Midbrain (tissue), 1 donor: ENCODE data around the gene PI4KA.
"Not testable (repeated sequence)": the region's sequence is repeated elsewhere in the genome, so short reads cannot be mapped to it uniquely, and the experiment has no call there.

Source experiments
- DNase-seq: peaks from one replicate; lab custom pipeline; 2025; lab: John Stamatoyannopoulos, UW

Gene PI4KA

GRCh38 chr22:20847318-20847822 is 11.2 kb downstream of the PI4KA start:
- DNase-seq: no peak

DNA sequence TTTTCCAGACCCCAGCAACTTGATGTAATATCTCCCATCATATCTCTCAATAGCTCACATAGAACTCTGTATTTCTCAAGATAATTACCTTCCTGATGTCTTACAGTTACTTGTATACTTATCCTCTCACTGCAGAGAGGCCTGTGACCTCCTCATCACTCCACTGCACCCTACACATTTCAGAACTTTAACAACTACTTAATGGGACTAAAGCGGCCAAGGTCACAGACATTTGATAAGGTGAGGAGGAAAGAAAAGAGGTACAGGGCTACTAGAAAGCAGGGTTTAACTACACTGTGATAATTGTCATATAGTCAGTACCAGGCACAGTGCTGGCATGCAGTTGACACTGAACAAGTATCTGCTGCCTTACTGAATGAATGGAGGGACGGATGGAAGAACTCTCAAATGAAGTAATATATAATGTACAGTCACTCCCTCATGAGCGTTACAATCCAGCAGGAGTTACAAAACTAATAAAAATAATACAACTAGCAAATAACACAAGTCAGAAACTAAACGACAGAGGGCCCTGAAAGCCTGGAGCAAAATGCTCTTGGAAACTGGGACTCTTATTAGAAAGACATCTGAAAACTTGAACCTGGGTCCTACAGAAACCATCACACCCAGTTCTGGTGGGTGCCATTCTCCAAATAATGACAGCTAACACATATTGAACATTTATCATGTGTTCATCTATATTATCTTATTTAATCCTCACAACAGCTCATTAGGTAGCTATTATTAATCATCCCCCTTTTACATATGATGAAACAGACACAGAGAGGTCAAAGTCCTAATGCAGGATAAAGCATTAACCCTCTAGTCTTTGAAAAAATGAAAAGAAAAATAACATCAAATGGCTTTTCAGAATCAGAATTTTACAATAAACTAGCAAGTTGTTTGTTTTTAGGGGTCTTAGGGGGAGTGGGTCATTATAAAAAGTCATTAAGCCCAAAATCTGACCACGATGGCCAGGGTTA is 14.3 kb downstream of the PI4KA start:
- no peak for DNase-seq

DNA sequence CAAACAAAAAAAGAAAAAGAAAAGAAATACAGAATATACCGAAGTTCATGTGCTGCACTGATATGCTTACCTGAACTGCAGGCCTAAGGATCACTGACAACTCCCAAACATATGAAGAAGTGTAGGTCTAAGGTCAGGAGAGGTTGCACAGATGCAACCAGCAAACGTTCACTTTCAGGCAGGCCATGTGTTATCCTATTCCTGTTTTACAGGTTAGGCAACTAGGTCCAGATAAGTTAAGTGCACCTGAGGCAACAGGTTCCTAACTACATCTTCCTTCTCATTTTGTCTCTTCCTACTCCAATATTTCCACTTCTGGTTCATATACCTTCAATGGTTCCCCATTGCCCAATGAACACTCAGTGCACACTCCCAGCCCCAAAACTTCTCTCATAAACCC is 15.1 kb downstream of the PI4KA start:
- no peak for DNase-seq

DNA sequence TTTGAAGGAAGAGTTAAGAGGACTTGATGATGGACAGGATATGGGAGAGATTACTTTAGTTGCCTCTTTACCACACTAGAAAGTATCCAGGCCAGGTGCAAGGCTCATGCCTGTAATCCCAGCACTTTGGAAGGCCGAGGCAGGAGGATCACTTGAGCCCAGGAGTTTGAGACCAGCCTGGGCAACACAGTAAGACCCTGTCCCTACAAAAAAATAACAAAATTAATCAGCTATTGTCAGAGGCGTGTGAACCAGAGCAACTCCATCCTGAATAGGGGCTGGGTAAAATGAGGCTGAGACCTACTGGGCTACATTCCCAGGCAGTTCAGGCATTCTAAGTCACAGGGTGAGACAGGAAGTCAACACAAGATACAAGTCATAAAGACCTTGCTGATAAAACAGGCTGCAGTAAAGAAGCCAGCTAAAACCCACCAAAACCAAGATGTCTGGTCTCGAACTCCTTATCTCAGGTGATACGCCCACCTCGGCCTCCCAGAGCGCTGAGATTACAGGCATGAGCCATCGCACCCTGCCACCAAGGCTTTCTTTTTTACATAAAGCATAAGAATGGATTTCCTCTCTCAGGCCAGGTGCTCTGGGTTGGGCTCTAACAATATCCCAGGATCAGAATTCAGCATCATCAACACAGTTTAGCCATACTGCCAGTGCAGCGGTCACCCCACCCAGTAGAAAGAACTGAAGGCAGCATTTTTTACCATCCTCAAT is 17.8 kb downstream of the PI4KA start:
- DNase-seq: no peak

- no peak for DNase-seq
These were observed 18.6 kb downstream of the PI4KA start for GRCh38 chr22:20839837-20840645.

GRCh38 chr22:20839354-20839753 is 19.3 kb downstream of the PI4KA start:
- DNase-seq: not testable (repeated sequence)

DNA sequence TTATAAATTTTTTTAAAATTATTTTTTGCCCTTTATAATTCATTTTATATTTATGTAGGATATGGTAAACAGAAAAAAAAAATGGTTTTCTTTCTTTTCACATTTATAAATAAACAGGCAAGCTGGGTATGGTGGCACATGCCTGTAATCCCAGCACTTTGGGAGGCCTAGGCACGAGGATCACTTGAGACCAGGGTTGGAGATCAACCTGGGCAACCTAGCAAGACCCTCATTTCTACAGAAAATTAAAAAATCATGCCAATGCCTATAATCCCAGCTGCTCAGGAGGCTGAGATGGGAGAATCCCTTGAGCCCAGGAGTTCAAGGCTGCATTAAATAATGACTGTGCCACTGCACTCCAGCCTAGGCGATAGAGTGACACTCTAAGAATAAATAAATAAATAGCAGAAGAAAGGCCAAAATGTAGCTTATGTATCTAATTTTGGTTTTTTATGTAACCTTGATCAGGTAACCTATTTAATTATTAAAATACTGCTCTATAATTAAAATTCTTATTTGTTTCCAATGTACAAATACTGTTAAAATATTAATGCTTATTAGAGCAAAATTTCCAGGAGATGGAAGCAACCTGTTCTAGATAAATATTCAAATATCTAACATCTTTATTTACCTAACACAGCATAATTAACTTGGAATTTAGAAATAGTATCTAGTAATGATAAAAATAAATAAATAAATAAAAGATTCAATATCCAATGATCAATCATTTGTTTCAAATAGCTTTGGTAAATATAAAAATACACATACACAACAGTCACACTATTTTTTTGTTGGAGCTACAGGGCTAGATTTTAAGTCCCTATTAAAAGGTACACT is 21.4 kb downstream of the PI4KA start:
- DNase-seq: no peak

DNA sequence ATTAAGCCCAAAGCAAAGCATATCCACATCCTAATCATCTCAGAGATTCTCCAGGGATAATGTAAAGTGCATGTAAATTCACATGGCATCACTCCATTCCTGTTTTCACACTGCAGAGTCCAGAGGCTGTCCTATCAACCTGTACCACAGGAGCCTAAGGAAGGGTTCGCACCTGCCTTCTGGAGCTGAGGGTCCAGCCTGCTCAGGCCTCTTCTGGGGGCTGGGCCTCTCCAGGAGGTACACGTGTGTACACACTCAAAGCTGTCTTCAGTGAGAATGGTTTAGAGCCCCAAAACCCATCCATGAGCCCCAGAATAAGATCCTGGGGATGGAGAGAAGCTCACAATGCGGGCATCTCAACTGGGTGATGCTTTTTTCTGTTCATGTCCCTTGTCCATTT is 23.9 kb downstream of the PI4KA start:
- DNase-seq: no peak

DNA sequence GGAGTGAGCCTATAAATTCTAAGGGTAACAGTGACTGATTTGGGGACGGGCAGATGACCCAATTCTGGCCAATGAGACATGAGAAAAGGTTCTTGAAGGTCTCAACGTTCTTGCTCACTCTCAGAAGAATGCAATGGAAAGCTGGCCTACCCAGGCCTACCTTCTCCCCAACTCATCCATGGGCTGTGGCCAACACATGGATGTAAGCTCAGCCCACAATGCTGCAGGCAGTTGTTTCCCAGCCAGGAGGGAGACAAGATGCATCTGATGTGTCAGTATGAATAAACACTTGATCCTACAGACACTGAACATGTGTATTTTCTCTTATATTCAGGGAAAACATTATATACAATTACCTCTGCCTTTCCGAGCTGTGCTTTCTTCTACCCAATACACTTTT is 24.4 kb downstream of the PI4KA start:
- no peak for DNase-seq

GRCh38 chr22:20833225-20833665 is 25.4 kb downstream of the PI4KA start:
- DNase-seq: no peak

DNA sequence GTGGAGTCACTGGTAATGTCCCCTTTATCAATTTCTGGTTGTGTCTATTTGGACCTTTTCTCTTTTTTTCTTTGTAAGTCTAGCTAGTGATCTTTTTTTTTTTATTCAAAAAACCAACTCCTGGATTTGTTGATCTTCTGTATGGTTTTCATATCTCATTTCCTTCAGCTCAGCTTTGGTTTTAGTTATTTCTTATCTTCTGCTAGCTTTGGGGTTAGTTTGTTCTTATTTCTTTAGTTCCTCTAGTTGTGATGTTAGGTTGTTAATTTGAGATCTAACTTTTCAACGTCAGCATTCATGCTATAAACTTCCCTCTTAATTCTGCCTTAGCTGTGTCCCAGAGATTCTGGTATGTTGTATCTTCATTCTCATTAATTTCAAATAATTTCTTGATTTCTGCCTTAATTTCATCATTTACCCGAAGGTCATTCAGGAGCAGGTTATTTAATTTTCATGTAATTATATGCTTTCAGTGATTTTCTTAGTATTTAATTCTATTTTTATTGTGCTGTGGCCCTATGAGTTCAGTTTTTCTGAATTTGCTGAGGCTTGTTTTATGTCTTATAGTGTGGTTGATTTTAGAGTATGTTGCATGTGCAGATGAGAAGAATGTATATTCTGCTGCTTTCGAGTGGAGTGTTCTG is 29.0 kb downstream of the PI4KA start:
- no peak for DNase-seq

- DNase-seq: not testable (repeated sequence)
These were observed 32.0 kb downstream of the PI4KA start for GRCh38 chr22:20826373-20827152.

GRCh38 chr22:20825624-20826023 is 33.0 kb downstream of the PI4KA start:
- no peak for DNase-seq

DNA sequence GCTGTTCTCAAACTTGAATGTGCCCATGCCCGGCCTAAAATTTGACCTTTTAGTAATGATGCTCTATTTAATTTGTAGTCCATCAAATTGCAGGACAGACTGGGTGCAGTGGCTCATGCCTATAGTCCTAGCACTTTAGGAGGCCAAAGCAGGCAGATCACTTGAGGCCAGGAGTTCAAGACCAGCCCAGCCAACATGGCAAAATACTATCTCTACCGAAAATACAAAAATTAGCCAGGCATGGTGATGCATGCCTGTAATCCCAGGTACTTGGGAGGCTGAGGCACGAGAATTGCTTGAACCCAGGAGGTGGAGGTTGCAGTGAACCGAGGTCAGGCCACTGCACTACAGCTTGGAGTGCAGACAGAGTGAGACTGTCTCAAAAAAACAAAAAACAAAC is 33.4 kb downstream of the PI4KA start:
- not testable (repeated sequence) for DNase-seq

DNA sequence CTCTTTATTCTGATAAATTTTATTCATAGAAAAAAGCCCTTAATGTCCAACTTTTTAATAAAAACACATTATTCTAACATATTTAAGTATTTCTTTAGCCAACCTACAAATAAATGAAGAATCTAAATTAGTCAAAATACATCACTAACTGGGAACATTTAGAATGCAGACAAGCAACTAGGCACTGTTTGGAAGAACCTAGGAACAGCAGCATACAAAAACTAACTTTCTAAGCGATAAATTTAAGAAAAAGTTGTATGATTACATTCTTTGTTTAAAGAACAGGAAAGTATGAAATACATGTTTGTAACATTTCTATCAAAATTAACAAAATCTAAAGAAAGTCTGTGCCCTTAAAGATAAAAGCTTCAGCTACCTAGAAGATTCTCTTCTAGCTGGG is 35.3 kb downstream of the PI4KA start:
- no peak for DNase-seq

- no peak for DNase-seq
These were observed 36.4 kb downstream of the PI4KA start for GRCh38 chr22:20822240-20822639.

DNA sequence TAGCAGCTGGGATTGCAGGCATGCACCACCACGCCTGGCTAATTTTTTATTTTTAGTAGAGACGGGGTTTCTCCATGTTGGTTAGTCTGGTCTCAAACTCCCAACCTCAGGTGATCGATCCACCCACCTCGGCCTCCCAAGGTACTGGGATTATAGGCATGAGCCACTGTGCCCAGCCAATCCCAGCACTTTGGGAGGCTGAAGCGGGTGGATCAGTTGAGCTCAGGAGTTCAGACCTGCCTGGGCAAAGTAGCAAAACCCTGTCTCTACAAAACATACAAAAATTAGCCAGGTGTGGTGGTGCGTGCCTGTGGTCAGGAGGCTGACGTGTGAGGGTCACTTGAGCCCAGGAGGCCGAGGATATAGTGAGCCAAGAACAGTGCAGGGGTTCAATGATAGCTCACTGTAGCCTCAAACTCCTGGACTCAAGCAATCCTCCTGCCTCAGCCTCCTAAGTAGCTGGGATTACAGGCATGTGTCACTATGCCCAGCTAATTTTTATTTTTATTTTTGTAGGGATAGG is 36.8 kb downstream of the PI4KA start:
- DNase-seq: not testable (repeated sequence)

DNA sequence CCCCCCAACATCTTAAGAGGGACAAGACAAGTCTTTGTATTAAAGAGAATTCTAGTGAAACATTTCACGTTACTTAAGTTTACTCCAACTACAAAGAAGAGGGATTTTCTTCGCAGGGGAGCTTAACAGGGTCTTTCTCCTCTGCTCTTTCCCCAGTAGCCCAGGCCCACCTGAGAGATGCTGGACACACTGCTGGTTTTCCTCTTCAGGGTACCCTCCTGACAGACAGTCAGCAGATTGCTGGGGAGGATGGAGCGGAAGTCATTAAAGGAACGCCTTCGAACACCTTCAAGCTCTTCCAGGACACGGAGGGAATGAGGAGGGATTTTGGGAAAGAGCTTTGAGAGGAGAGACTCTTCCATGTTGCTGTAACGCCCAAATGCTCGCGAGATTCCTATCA is 39.1 kb downstream of the PI4KA start:
- DNase-seq: no peak

- no peak for DNase-seq
These were observed 40.1 kb downstream of the PI4KA start for GRCh38 chr22:20818471-20818870.
